Left renal cortex interstitium (tissue), 4 donors: ENCODE results near the gene BTBD16. TPM values are rescaled to one million over a fixed set of nuclear protein-coding genes. Genes with fewer than 3 reads are reported as not detected.

Source experiments
- polyA plus RNA-seq, 4 donors: library from polyadenylated mRNA; unstranded; fragments of 120-200 nt; gene quantifications; one replicate each; pipeline ENCODE4 v1.2.1, GENCODE V29; 2013; ENCODE audit not compliant: insufficient read length in 4 of 4

BTBD16 gene
- polyA plus RNA-seq, 4 donors: 0.45 to 1.8 (median 1.1) TPM

Other genes starting within 250 kb of the BTBD16 start
- 100 to 1,000 TPM in 1 of 4 donors, 10 to 100 TPM in 3; 83.6 to 123 (median 87.5) TPM for gene PLEKHA1, start 103.4 kb downstream of the BTBD16 start, polyA plus RNA-seq
- gene ARMS2, start 183.4 kb downstream of the BTBD16 start, polyA plus RNA-seq: under 1 TPM in 3 of 4 donors, not detected in 1; 0.22 to 0.36 (median 0.33) TPM
- gene HTRA1, start 190.3 kb downstream of the BTBD16 start, polyA plus RNA-seq: 100 to 1,000 TPM; 149 to 198 (median 175) TPM